Measurements from ENCODE around the gene BASP1.
"Not testable (repeated sequence)": the region's sequence is repeated elsewhere in the genome, so short reads cannot be mapped to it uniquely, and the experiment has no call there.

Gene BASP1

GRCh38 chr5:17224858-17225511 lies 7.6 kb downstream of the BASP1 start:
- DNase-seq: no peak

- DNase-seq: no peak
Observed at GRCh38 chr5:17225520-17225919, 8.1 kb downstream of the BASP1 start.

GRCh38 chr5:17227868-17228267 lies 10.4 kb downstream of the BASP1 start:
- DNase-seq: no peak

- no peak for DNase-seq
Observed at GRCh38 chr5:17228821-17229291, 11.4 kb downstream of the BASP1 start.

DNA sequence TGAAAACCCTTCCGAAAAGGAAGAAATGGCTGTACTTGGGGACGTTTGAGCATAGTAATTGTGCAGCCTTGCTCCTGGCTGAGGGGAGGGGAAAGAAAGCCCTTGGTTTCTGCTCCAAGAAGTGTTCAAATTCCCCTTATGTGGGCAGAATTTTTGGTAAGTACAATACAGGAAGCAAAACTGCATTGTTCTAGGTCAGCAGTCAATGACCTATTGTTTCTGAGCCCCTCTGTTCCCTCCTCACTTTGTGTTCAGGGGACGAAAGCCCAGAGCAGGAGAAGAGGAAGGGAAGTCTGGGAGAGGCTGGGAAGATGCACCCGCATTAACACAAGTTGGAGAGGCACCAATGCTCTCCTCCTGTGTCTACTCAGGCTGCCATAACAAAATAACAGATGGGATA lies 11.9 kb downstream of the BASP1 start:
- no peak for DNase-seq

DNA sequence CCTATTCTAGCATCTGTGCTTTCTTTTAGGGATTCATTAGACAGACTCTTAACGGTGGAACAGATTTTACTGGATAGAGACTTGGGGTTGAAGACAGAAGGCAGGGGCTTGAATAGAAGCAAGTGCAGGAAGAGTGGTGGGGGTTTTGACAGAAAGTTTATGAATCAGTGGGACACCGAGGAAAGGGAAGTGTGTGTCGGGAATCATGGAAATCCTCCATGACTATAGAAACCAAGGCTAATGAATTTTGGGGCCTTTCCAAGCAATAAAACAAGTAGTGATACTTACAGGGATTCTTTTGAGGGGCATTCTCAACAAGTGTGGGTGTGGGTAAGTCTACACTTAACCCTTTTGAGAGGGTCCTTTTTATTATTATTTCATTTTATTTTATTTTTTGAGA lies 12.8 kb downstream of the BASP1 start:
- DNase-seq: no peak

GRCh38 chr5:17230808-17231525 lies 13.5 kb downstream of the BASP1 start:
- no peak for DNase-seq

DNA sequence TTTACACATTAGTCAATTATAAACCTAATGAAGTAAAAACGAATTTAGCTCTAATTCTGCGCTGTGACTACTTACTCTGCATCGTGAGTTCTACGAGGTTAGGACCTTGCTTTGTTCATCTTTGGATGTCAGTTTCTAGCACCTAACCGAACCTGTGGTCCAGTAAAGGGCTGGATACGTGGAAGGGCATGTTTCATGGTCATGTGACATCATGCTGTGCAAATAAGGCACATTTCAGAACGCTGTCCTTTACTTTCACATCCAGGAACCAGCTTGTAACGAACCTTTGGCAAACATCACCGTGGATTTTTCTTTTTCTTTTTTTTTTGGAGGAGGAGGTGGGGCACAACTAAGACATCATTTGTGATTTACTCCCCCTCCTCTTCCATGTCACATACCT lies 15.0 kb downstream of the BASP1 start:
- no peak for DNase-seq

GRCh38 chr5:17233488-17233887 lies 16.1 kb downstream of the BASP1 start:
- DNase-seq: no peak

GRCh38 chr5:17234374-17234773 lies 16.9 kb downstream of the BASP1 start:
- no peak for DNase-seq

- DNase-seq: no peak
Observed at GRCh38 chr5:17235731-17236330, 18.4 kb downstream of the BASP1 start.

DNA sequence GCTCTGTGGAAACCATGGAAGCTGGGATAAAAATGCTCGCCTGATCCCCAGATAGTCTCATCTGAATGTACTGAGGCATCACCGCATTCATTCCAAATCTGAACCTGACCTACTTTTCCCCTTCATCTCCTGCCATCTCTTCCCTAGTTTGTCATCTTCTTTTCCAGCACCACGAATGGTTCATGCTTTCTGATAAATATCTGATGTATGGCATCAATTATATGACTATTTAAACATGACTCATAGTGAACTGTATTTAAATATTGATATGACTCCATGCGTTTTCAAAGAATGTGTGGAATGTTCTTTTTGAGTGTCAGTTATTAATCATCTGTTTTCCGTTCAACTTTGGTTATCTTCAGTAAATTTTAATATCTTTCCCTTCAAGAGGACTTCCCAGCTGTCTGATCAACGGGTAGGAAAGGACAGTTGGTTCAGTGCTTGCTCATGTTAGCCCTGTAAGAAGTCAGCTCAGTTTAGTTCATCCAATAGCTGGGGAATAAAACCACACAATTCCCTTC lies 21.1 kb downstream of the BASP1 start:
- no peak for DNase-seq

- DNase-seq: no peak
Observed at GRCh38 chr5:17239953-17240352, 22.5 kb downstream of the BASP1 start.

DNA sequence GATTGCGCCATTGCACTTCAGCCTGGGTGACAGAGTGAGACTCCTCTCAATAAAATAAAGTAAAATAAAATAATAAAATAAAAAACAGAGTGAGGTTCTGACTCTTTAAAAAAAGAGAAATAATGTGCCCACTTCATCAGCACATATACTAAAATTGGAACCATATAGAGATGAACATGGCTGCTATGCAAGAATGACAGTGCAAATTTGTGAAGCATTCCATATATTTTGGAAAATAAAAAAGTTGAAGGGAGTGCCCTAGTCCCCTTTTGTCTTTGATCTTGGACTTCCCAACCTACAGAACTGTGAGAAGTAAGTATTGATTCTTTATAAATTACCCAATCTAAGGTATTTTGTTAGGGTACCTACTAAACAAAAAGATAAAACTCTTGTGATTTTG lies 23.1 kb downstream of the BASP1 start:
- DNase-seq: no peak

DNA sequence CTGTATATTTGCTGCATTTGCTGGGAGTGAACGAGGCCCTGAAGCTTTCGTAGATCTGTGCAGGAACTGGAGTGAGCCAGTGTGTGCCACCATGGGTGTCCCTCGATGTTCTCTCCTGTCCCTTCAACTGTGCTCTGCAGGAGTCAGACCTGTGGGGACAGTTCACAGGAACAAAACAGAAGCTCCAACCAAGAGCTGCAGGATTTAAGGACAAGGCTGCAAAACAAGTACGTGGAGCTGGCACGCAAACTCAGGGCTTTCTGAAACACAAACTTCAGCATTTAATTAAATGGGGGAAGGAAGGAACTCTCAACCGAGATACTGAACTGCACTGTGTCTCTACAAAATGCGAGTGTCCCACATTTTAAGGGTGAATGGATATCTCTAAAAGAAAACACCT lies 24.2 kb downstream of the BASP1 start:
- no peak for DNase-seq

GRCh38 chr5:17243287-17244063 lies 26.0 kb downstream of the BASP1 start:
- no peak for DNase-seq

GRCh38 chr5:17249029-17249634 lies 31.7 kb downstream of the BASP1 start:
- DNase-seq: no peak

- DNase-seq: not testable (repeated sequence)
Observed at GRCh38 chr5:17249841-17250240, 32.4 kb downstream of the BASP1 start.

- no peak for DNase-seq
Observed at GRCh38 chr5:17252543-17252942, 35.1 kb downstream of the BASP1 start.

GRCh38 chr5:17255471-17256021 lies 38.1 kb downstream of the BASP1 start:
- DNase-seq: no peak

GRCh38 chr5:17256171-17256570 lies 38.7 kb downstream of the BASP1 start:
- no peak for DNase-seq

GRCh38 chr5:17256839-17257238 lies 39.4 kb downstream of the BASP1 start:
- no peak for DNase-seq

Data from effector CD4-positive, alpha-beta T cell (primary cell).